SK-N-SH (cell line): ENCODE results near the gene TFF1. TPM values are rescaled to one million over a fixed set of nuclear protein-coding genes. Genes with fewer than 3 reads are reported as not detected.

Experiments used
- CTCF ChIA-PET: fragments of 300-600, 350-600 bp; formaldehyde crosslinking; extraction: SDS; loops from one replicate; lab custom pipeline; 2021; lab: Yijun Ruan, JAX
- POLR2A ChIA-PET: fragments of 350-600 bp; sonication (Branson Sonifier 250); formaldehyde crosslinking; extraction: SDS; loops from one replicate; lab custom pipeline; 2020; ENCODE audit warnings: antibody characterized with exemption, inconsistent platforms; lab: Yijun Ruan, JAX
- DNase-seq: peaks from one replicate; pipeline ENCODE4 v3.0.0; 2012
- H2AFZ ChIP-seq: fragments of 200-600 bp; sonication (generic); 2 replicates; pipeline ENCODE4 v1.8.1; 2016; ENCODE audit warnings: antibody characterized with exemption, mild to moderate bottlenecking, low read depth
- H3F3A ChIP-seq: fragments of 200-600 bp; sonication (generic); replicated peaks from 2 replicates; pipeline ENCODE3; 2016; ENCODE audit warnings: antibody characterized with exemption, mild to moderate bottlenecking; ENCODE audit not compliant: insufficient read depth
- H3K27ac ChIP-seq, 2 experiments: fragments of 200-500 bp in 1 of 2; fragments of 200-600 bp in 1 of 2; sonication (Bioruptor generic) in 1 of 2; sonication (generic), shearing (Covaris generic) in 1 of 2; 2 replicates each; pipeline versions ENCODE4 v1.5.1 to v1.6.1; 2014 to 2016; ENCODE audit warnings: low read depth in 2 of 2, inconsistent platforms in 1 of 2, low read length in 1 of 2, mild to moderate bottlenecking in 1 of 2, mixed read lengths in 1 of 2
- H3K27me3 ChIP-seq: fragments of 200-600 bp; sonication (generic), shearing (Covaris generic); 2 replicates; pipeline ENCODE4 v1.6.1; 2016; ENCODE audit warnings: mixed run types; ENCODE audit not compliant: insufficient read depth
- H3K36me3 ChIP-seq, 2 experiments: fragments of 200-500 bp in 1 of 2; fragments of 200-600 bp in 1 of 2; sonication (Bioruptor generic) in 1 of 2; sonication (generic) in 1 of 2; replicated peaks in 1 of 2; 2 replicates each; pipeline versions ENCODE3 to v1.5.1; 2014 to 2016; ENCODE audit warnings: low read length in 1 of 2, mild to moderate bottlenecking in 1 of 2; ENCODE audit not compliant: insufficient read depth in 2 of 2, control insufficient read depth in 1 of 2
- H3K4me1 ChIP-seq, 2 experiments: fragments of 200-500 bp in 1 of 2; fragments of 200-600 bp in 1 of 2; sonication (Bioruptor generic) in 1 of 2; sonication (generic), shearing (Covaris generic) in 1 of 2; 2 replicates each; pipeline versions ENCODE4 v1.5.1 to v1.6.1; 2014 to 2016; ENCODE audit warnings: low read depth in 1 of 2, low read length in 1 of 2, mixed run types in 1 of 2; ENCODE audit not compliant: insufficient read depth in 2 of 2, control insufficient read depth in 1 of 2
- H3K4me2 ChIP-seq: fragments of 200-600 bp; sonication (generic), shearing (Covaris generic); 2 replicates; pipeline ENCODE4 v1.6.1; 2017; ENCODE audit warnings: mixed run types
- H3K4me3 ChIP-seq, 2 experiments: fragments of 200-500 bp in 1 of 2; fragments of 200-600 bp in 1 of 2; sonication (Bioruptor generic) in 1 of 2; sonication (generic), shearing (Covaris generic) in 1 of 2; 2 replicates each; pipeline versions ENCODE4 v1.5.1 to v1.8.1; 2014 to 2016; ENCODE audit warnings: low read depth in 2 of 2, inconsistent platforms in 1 of 2, low read length in 1 of 2, mild to moderate bottlenecking in 1 of 2, mixed read lengths in 1 of 2, moderate library complexity in 1 of 2
- H3K79me2 ChIP-seq: fragments of 200-600 bp; sonication (generic); 2 replicates; pipeline ENCODE4 v1.8.1; 2017; ENCODE audit warnings: mild to moderate bottlenecking; ENCODE audit not compliant: insufficient read depth
- H3K9ac ChIP-seq: fragments of 200-600 bp; sonication (generic); 2 replicates; pipeline ENCODE4 v1.6.1; 2017; ENCODE audit warnings: mixed run types
- H3K9me2 ChIP-seq: fragments of 200-600 bp; sonication (generic); 2 replicates; pipeline ENCODE4 v1.6.1; 2017; ENCODE audit warnings: mixed run types
- H3K9me3 ChIP-seq: fragments of 200-600 bp; sonication (generic); 2 replicates; pipeline ENCODE4 v1.6.1; 2017; ENCODE audit warnings: mixed run types, mild to moderate bottlenecking, moderate library complexity
- H4K20me1 ChIP-seq: fragments of 200-600 bp; sonication (generic); 2 replicates; pipeline ENCODE4 v1.6.1; 2017; ENCODE audit warnings: mild to moderate bottlenecking, mixed run types; ENCODE audit not compliant: insufficient read depth
- CHD2 ChIP-seq: fragments of 150-350 bp; IDR thresholded peaks from 2 replicates; pipeline ENCODE4 v1.6.1; 2018; ENCODE audit warnings: low read length; ENCODE audit not compliant: partially characterized antibody
- EZH2phosphoT487 ChIP-seq: fragments of 200-600 bp; sonication (generic); IDR thresholded peaks from 2 replicates; pipeline ENCODE4 v1.6.1; 2017; ENCODE audit warnings: low read depth, mixed run types, mild to moderate bottlenecking, antibody characterized with exemption, moderate library complexity, borderline replicate concordance
- FOXJ3 ChIP-seq: sonication (generic); formaldehyde crosslinking; IDR thresholded peaks from 2 replicates; pipeline ENCODE4 v1.5.1; 2020; ENCODE audit warnings: mild to moderate bottlenecking, missing genetic modification reagents
- GATA2 ChIP-seq: sonication (generic); formaldehyde crosslinking; IDR thresholded peaks from 2 replicates; pipeline ENCODE4 v1.5.0; 2020; ENCODE audit warnings: mild to moderate bottlenecking, missing genetic modification reagents
- JUND ChIP-seq: IDR thresholded peaks from 2 replicates; pipeline ENCODE4 v1.4.0; 2012
- MAX ChIP-seq: IDR thresholded peaks from 2 replicates; pipeline ENCODE4 v1.4.0; 2012; ENCODE audit warnings: low read depth
- MXI1 ChIP-seq: IDR thresholded peaks from 2 replicates; pipeline ENCODE4 v1.6.1; 2012; ENCODE audit warnings: mild to moderate bottlenecking, low read depth, low read length, improper control_type of control experiment
- NFIC ChIP-seq: IDR thresholded peaks from 2 replicates; pipeline ENCODE4 v1.4.0; 2012; ENCODE audit warnings: borderline replicate concordance
- NRF1 ChIP-seq: IDR thresholded peaks from 2 replicates; pipeline ENCODE4 v1.6.1; 2012; ENCODE audit warnings: low read depth, mild to moderate bottlenecking, low read length
- PBX3 ChIP-seq: IDR thresholded peaks from 2 replicates; pipeline ENCODE4; 2012
- POLR2AphosphoS5 ChIP-seq: IDR thresholded peaks from 2 replicates; pipeline ENCODE4 v1.6.1; 2012; ENCODE audit warnings: low read depth, low read length
- RFX5 ChIP-seq: IDR thresholded peaks from 2 replicates; pipeline ENCODE4 v1.6.1; 2012; ENCODE audit warnings: mild to moderate bottlenecking, improper control_type of control experiment, low read length
- SMC3 ChIP-seq: IDR thresholded peaks from 2 replicates; pipeline ENCODE4 v1.6.1; 2012; ENCODE audit warnings: low read depth, low read length, improper control_type of control experiment
- TAF1 ChIP-seq: IDR thresholded peaks from 2 replicates; pipeline ENCODE4 v1.6.1; 2012; ENCODE audit warnings: low read depth, mild to moderate bottlenecking, low read length, moderate library complexity, borderline replicate concordance
- TEAD4 ChIP-seq: IDR thresholded peaks from 2 replicates; pipeline ENCODE4 v1.4.0; 2012; ENCODE audit warnings: mild to moderate bottlenecking, borderline replicate concordance; ENCODE audit not compliant: insufficient read depth
- USF2 ChIP-seq: fragments of 150-350 bp; IDR thresholded peaks from 2 replicates; pipeline ENCODE4 v1.6.1; 2017; ENCODE audit warnings: antibody characterized with exemption, low read length, low read depth, borderline replicate concordance
- WGBS: methylation state at CpG from one replicate; pipeline ENCODE4 v1.1.6; 2017; ENCODE audit warnings: low lambda C conversion rate; 5-methylcytosine and 5-hydroxymethylcytosine counted together
- polyA plus RNA-seq, 3 experiments: library from polyadenylated mRNA; depleted of rRNA; stranded (reverse); fragments of >200 nt; gene quantifications; 2 replicates each; pipeline ENCODE4 v1.2.3, GENCODE V29; 2012
- TF ChIP-seq, protein P1 (sequence below): fragments of 150-350 bp; IDR thresholded peaks from 2 replicates; pipeline ENCODE4 v1.6.1; 2016; ENCODE audit warnings: mild to moderate bottlenecking, low read depth, low read length
- TF ChIP-seq, protein P2 (sequence below): IDR thresholded peaks from 2 replicates; pipeline ENCODE4 v1.6.1; 2012; ENCODE audit warnings: mild to moderate bottlenecking, low read depth, low read length, moderate library complexity
- TF ChIP-seq, protein P3 (sequence below): IDR thresholded peaks from 2 replicates; pipeline ENCODE4 v1.4.0; 2012; ENCODE audit warnings: low read depth, borderline replicate concordance

Gene TFF1
- polyA plus RNA-seq, 1 of the 3 experiments (the other 2 are of a cell fraction): not detected

DNA sequence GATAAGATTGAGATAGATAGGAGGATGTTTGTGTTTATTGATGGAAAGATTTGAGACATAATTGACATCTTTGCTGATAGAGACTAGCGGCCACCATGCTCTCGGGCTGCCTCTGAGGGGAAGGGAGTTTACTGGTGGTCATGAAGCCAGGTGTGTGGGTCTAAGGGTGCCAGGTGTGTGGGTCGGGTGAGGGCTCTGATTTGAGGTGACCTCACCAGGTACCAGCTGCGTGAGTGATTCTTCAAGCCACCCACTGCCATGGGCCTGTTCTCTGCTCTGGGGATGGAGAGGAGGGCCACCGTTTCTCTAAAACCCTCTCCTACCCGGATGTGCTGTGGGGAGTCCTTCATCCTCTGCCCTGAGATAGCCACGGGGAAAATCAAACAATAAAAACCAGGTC, 40.5 kb upstream of the TFF1 start (continued):
- TF ChIP-seq PBX3: no peak
- TF ChIP-seq, all 33 proteins: peak for 0

DNA sequence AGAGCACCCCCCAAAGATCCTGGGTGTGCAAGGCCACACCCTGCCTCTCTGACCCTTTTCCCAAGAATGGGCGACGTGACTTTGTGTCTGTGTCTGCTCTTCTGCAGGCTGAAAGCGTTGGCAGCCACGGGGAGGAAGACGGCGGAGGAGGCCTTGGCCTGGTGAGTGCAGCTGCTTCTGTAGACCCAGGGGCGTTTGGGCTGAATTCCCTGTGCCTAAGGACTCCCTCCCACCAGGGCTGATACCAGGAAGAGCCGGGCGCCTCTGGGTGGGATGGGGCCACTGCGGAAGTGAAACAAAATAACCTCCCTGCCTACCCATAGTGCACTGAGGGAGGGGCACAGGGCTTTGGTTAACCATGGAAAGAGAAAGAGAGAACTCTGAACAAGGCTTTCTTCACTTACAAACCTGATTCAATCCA, 39.9 kb upstream of the TFF1 start:
- ChIA-PET CTCF (no interaction called here), POLR2A (no interaction called here)
- no peaks in the 10 kb centered on the region for H3K27me3 ChIP-seq
- DNase-seq: no peak
- H3K4me1 ChIP-seq: no peaks in the 10 kb centered on the region
- H3K27ac ChIP-seq: no peak overlapping the region
- no peak overlapping the region for H2AFZ ChIP-seq
- TF ChIP-seq PBX3 (no peak), JUND (no peak), GATA2 (CRISPR knock-in tag) (no peak), POLR2AphosphoS5 (no peak), TEAD4 (no peak), EZH2phosphoT487 (no peak), RFX5 (no peak), CHD2 (no peak), MAX (no peak), NFIC (no peak), FOXJ3 (CRISPR knock-in tag) (no peak), SMC3 (no peak), USF2 (no peak), TAF1 (no peak), NRF1 (no peak), MXI1 (no peak)
- TF ChIP-seq, protein P1, sequence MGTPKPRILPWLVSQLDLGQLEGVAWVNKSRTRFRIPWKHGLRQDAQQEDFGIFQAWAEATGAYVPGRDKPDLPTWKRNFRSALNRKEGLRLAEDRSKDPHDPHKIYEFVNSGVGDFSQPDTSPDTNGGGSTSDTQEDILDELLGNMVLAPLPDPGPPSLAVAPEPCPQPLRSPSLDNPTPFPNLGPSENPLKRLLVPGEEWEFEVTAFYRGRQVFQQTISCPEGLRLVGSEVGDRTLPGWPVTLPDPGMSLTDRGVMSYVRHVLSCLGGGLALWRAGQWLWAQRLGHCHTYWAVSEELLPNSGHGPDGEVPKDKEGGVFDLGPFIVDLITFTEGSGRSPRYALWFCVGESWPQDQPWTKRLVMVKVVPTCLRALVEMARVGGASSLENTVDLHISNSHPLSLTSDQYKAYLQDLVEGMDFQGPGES: no peak
- TF ChIP-seq, protein P2, sequence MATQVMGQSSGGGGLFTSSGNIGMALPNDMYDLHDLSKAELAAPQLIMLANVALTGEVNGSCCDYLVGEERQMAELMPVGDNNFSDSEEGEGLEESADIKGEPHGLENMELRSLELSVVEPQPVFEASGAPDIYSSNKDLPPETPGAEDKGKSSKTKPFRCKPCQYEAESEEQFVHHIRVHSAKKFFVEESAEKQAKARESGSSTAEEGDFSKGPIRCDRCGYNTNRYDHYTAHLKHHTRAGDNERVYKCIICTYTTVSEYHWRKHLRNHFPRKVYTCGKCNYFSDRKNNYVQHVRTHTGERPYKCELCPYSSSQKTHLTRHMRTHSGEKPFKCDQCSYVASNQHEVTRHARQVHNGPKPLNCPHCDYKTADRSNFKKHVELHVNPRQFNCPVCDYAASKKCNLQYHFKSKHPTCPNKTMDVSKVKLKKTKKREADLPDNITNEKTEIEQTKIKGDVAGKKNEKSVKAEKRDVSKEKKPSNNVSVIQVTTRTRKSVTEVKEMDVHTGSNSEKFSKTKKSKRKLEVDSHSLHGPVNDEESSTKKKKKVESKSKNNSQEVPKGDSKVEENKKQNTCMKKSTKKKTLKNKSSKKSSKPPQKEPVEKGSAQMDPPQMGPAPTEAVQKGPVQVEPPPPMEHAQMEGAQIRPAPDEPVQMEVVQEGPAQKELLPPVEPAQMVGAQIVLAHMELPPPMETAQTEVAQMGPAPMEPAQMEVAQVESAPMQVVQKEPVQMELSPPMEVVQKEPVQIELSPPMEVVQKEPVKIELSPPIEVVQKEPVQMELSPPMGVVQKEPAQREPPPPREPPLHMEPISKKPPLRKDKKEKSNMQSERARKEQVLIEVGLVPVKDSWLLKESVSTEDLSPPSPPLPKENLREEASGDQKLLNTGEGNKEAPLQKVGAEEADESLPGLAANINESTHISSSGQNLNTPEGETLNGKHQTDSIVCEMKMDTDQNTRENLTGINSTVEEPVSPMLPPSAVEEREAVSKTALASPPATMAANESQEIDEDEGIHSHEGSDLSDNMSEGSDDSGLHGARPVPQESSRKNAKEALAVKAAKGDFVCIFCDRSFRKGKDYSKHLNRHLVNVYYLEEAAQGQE: no peak
- TF ChIP-seq, protein P3, sequence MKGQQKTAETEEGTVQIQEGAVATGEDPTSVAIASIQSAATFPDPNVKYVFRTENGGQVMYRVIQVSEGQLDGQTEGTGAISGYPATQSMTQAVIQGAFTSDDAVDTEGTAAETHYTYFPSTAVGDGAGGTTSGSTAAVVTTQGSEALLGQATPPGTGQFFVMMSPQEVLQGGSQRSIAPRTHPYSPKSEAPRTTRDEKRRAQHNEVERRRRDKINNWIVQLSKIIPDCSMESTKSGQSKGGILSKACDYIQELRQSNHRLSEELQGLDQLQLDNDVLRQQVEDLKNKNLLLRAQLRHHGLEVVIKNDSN: no peak
- no peaks in the 10 kb centered on the region for H3F3A ChIP-seq
- no peaks in the 10 kb centered on the region for H3K36me3 ChIP-seq
- H3K4me2 ChIP-seq: no peak overlapping the region
- no peaks in the 10 kb centered on the region for H4K20me1 ChIP-seq
- no peaks in the 10 kb centered on the region for H3K79me2 ChIP-seq
- no peaks in the 10 kb centered on the region for H3K9me2 ChIP-seq
- no peak overlapping the region for H3K4me3 ChIP-seq
- H3K9me3 ChIP-seq: no peaks in the 10 kb centered on the region
- H3K9ac ChIP-seq: no peak overlapping the region
- WGBS: 62% methylated on average over 8 of the region's 10 CpGs
